Type B pancreatic cell (in vitro differentiated cells): ENCODE results near the gene IFIT2. TPM values are rescaled to one million over a fixed set of nuclear protein-coding genes. Genes with fewer than 3 reads are reported as not detected.

Experiments
- DNase-seq: peaks from one replicate; pipeline ENCODE4 v3.0.0; 2021; ENCODE audit warnings: mixed read lengths; ENCODE audit not compliant: unreplicated experiment; ENCODE audit errors: extremely low spot score
- H3K27ac Mint-ChIP-seq: 2 replicates; pipeline ENCODE4 v1.8.0; 2021; ENCODE audit warnings: mild to moderate bottlenecking, mixed read lengths
- H3K27me3 Mint-ChIP-seq: 2 replicates; pipeline ENCODE4 v1.8.0; 2021; ENCODE audit warnings: mixed read lengths
- H3K36me3 Mint-ChIP-seq: 2 replicates; pipeline ENCODE4 v1.8.0; 2021; ENCODE audit warnings: mixed read lengths
- H3K4me1 Mint-ChIP-seq: one replicate; pipeline ENCODE4 v1.8.0; 2021; ENCODE audit warnings: mixed read lengths; ENCODE audit not compliant: unreplicated experiment
- H3K4me3 Mint-ChIP-seq: 2 replicates; pipeline ENCODE4 v1.8.0; 2021; ENCODE audit warnings: mild to moderate bottlenecking, mixed read lengths
- H3K9me3 Mint-ChIP-seq: 2 replicates; pipeline ENCODE4 v1.8.0; 2021; ENCODE audit warnings: mixed read lengths
- CTCF ChIP-seq: fragments of 200-600 bp; sonication (generic); conservative IDR thresholded peaks from 2 replicates; pipeline ENCODE4 v1.5.0; 2021; ENCODE audit warnings: antibody characterized with exemption, mild to moderate bottlenecking
- total RNA-seq: library from RNA; stranded (reverse); gene quantifications from 2 replicates; pipeline ENCODE4 v1.2.1, GENCODE V29; 2021; ENCODE audit warnings: low replicate concordance

IFIT2 gene
- total RNA-seq, 1 donor from 2014 or later = 1.3 TPM

GRCh38 chr10:89256962-89257361, 44.9 kb upstream of the IFIT2 start:
- no peak overlapping the region for H3K27ac Mint-ChIP-seq
- peaks cover 18% of the 10 kb centered on the region for H3K4me1 Mint-ChIP-seq
- peaks cover 4% of the 10 kb centered on the region for H3K27me3 Mint-ChIP-seq
- no peak for TF ChIP-seq CTCF
- no peak for DNase-seq
- H3K9me3 Mint-ChIP-seq = peaks cover 5% of the 10 kb centered on the region
- H3K36me3 Mint-ChIP-seq = no peaks in the 10 kb centered on the region
- no peak overlapping the region for H3K4me3 Mint-ChIP-seq

- Mint-ChIP-seq H3K27me3 (peaks cover 4% of the 10 kb centered on the region), H3K36me3 (no peaks in the 10 kb centered on the region), H3K9me3 (peaks cover 5% of the 10 kb centered on the region), H3K4me3 (no peak overlapping the region), H3K4me1 (peaks cover 24% of the 10 kb centered on the region), H3K27ac (no peak overlapping the region)
- DNase-seq = no peak
- no peak for TF ChIP-seq CTCF
These were observed 44.3 kb upstream of the IFIT2 start for GRCh38 chr10:89257581-89257980.

GRCh38 chr10:89258881-89259280, 43.0 kb upstream of the IFIT2 start:
- no peak for DNase-seq
- Mint-ChIP-seq H3K27ac (no peak overlapping the region), H3K27me3 (peaks cover 4% of the 10 kb centered on the region), H3K9me3 (peaks cover 5% of the 10 kb centered on the region), H3K4me3 (no peak overlapping the region), H3K36me3 (no peaks in the 10 kb centered on the region), H3K4me1 (peaks cover 32% of the 10 kb centered on the region)
- no peak for TF ChIP-seq CTCF

GRCh38 chr10:89262086-89263051, 39.5 kb upstream of the IFIT2 start:
- Mint-ChIP-seq H3K4me3 (no peak overlapping the region), H3K27me3 (peaks cover 2% of the 10 kb centered on the region), H3K36me3 (no peaks in the 10 kb centered on the region), H3K4me1 (peaks cover 40% of the 10 kb centered on the region), H3K27ac (peak overlapping the region; percentile 33), H3K9me3 (no peaks in the 10 kb centered on the region)
- no peak for TF ChIP-seq CTCF
- DNase-seq = no peak

- TF ChIP-seq CTCF = no peak
- DNase-seq = no peak
- H3K27ac Mint-ChIP-seq = peak overlapping the region; percentile 33
- no peak overlapping the region for H3K4me3 Mint-ChIP-seq
- no peaks in the 10 kb centered on the region for H3K36me3 Mint-ChIP-seq
- no peaks in the 10 kb centered on the region for H3K27me3 Mint-ChIP-seq
- peaks cover 39% of the 10 kb centered on the region for H3K4me1 Mint-ChIP-seq
- no peaks in the 10 kb centered on the region for H3K9me3 Mint-ChIP-seq
These were observed 38.8 kb upstream of the IFIT2 start for GRCh38 chr10:89263091-89263490.
